GM12865 (cell line): Measurements from ENCODE around the gene TRAPPC2.
"Not testable (repeated sequence)": the region's sequence is repeated elsewhere in the genome, so short reads cannot be mapped to it uniquely, and the experiment has no call there.

ENCODE experiments used
- DNase-seq: peaks from one replicate; pipeline ENCODE4 v3.0.0; 2010; ENCODE audit warnings: low read depth
- H3K4me3 ChIP-seq: 2 replicates; pipeline ENCODE4 v1.5.1; 2011; ENCODE audit warnings: mild to moderate bottlenecking, low read depth, low read length, control low read depth
- TF ChIP-seq, protein P1 (sequence below): IDR thresholded peaks from 2 replicates; pipeline ENCODE4 v1.5.1; 2011; ENCODE audit warnings: low read length, control low read depth, low read depth, inconsistent platforms; ENCODE audit not compliant: insufficient read depth; ENCODE audit errors: missing control alignments

Gene TRAPPC2

DNA sequence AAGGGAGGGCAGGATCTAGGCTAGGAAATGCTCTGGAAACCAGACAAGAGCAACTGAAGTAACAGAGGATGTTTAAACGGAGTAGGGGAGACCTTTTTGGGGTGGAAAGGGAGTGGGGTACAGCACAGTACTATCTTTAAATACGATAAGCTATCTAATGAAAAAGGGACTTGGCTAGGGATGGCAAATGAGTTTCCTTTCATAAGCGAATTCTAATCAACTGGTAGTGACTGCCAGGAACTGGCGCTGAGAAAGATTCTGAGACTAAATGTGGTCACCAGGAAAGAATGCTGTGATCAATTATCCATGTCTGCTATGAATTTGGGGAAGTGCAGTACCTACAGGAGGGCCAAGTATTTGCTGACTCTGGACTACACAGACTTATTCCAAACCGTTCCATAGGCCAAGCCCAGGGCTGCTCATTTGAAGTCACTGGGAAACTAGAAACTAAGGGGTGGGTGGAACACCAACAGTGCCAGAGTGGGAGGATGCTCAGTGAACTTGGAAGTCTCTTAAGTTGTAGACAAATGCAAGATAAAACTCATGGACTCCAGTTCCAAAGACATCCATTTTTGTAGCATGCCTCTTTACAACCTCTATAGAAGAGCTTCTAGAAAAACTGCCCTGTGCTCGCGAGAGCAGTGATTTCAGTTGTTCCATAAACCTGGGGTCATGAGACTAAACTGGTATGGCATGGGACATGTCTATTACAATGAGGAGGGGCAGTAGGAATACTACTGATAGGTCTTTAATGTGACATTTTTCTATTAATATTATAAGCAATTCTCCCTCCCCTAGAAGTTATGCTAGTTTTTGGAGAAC is 2.0 kb downstream of the TRAPPC2 start:
- TF ChIP-seq, protein P1, sequence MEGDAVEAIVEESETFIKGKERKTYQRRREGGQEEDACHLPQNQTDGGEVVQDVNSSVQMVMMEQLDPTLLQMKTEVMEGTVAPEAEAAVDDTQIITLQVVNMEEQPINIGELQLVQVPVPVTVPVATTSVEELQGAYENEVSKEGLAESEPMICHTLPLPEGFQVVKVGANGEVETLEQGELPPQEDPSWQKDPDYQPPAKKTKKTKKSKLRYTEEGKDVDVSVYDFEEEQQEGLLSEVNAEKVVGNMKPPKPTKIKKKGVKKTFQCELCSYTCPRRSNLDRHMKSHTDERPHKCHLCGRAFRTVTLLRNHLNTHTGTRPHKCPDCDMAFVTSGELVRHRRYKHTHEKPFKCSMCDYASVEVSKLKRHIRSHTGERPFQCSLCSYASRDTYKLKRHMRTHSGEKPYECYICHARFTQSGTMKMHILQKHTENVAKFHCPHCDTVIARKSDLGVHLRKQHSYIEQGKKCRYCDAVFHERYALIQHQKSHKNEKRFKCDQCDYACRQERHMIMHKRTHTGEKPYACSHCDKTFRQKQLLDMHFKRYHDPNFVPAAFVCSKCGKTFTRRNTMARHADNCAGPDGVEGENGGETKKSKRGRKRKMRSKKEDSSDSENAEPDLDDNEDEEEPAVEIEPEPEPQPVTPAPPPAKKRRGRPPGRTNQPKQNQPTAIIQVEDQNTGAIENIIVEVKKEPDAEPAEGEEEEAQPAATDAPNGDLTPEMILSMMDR: no peak
- peak overlapping the region; percentile 70 for H3K4me3 ChIP-seq
- no peak for DNase-seq

DNA sequence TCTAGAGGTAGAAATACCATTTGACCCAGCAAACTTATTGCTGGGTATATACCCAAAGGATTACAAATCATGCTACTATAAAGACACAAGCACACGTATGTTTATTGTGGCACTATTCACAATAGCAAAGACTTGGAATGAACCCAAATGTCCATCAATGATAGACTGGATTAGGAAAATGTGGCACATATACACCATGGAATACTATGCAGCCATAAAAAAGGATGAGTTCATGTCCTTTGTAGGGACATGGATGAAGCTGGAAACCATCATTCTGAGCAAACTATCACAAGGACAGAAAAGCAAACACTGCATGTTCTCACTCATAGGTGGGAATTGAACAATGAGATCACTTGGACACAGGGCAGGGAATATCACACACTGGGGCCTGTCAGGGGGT is 3.9 kb downstream of the TRAPPC2 start:
- H3K4me3 ChIP-seq, DNase-seq: not testable (repeated sequence)

DNA sequence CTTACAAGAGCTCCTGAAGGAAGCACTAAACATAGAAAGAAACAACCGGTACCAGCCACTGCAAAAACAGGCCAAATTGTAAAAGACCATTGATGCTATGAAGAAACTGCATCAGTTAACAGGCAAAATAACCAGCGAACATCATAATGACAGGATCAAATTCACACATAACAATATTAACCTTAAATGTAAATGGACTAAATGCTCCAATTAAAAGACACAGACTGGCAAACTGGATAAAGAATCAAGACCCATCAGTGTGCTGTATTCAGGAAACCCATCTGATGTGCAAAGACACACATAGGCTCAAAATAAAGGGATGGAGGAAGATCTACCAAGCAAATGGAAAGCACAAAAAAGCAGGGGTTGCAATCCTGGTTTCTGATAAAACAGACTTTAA is 7.8 kb downstream of the TRAPPC2 start:
- H3K4me3 ChIP-seq, DNase-seq: not testable (repeated sequence)

DNA sequence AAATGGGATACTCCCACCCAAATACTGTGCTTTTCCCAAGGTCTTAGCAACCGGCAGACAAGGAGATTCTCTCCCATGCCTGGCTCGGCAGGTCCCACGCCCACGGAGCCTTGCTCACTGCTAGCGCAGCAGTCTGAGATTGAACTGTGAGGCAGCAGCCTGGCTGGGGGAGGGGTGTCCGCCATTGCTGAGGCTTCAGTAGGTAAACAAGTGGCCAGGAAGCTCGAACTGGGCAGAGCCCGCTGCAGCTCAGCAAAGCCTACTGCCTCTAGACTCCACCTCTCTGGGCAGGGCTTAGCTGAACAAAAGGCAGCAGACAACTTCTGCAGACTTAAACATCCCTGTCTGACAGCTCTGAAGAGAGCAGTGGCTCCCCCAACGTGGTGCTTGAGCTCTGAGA is 9.5 kb downstream of the TRAPPC2 start:
- DNase-seq, H3K4me3 ChIP-seq: not testable (repeated sequence)

DNA sequence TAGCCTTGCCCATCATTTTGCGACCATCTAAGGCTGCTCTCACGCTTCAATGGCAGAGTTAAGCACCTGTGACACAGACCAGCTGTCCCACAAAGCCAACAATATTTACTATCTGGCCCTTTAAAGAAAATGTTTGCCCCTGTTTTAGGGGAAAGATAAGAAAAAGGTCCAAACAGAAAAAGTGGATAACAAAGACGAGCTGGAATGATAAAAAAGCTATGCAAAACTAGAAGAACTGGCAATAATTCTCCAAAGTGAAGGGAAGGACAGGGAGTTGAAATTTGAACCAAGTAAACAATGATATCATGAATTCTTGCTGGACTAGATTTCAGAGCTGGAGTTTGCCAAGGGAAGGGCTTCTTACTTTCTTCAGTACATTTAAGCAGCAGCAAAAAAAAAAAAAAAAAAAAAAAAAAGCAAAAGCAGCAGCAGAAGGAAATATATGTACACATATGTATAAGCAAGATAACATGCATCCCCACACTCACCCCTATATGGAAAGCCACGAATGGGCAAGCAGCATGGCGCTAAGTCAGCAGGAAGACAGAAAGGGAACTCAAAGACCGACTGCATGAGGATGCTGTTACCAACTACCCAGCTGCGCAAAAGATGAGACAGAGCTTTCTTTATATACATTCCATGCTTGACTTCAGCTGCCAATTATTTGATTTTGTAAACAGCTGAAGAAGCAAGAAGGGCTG is 12.5 kb downstream of the TRAPPC2 start:
- DNase-seq: no peak
- TF ChIP-seq, protein P1: no peak
- H3K4me3 ChIP-seq: no peak overlapping the region

DNA sequence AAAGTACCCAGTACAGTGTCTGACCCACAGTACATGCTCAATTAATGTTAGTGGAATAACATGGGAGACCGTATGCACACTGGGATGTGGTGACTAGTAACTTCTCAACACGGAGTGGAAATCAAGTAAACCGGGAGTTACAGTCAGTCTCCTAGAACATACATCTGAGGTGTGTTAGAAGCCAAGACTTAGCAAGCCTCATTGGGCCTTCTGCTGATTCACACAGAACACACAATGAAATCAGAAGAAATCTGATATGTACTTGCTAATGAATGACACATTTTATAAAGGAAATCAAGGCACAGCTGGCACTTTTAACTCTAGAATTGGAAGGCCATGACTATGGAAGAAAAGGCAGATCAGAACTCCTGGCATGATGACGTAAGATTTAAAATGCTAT is 13.0 kb downstream of the TRAPPC2 start:
- DNase-seq: no peak
- H3K4me3 ChIP-seq: no peak overlapping the region
- TF ChIP-seq, protein P1: no peak

DNA sequence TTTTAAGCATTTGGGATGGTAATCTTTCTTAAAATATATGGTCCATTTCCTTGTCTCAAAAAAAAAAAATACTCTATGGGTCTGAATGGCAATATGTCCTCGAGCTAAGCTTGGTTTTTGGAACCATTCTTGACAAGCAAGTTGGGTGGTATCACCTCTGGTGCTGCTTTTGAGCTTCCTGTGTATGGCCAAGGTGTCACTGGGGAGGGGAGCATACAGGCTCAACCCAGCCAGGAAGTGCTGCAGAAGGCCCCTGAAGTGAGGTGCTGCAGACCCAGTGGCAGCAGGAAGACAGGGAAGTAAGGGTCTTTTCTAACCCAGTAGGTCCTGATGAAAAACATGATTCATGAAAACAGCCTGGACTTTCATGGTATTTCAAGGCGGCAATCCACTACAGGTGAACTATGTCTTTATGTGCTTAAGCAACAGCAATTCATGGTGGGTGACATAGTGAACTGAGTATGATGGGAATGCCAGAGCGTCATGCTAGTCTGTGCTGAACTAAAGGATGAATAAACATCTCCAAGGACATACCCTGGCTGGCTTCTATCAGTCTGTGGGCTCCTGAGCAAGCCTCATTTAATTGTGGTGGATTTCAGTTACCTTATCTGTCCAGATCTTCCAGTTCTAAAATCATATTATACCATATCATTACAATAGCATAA is 15.1 kb downstream of the TRAPPC2 start:
- DNase-seq: no peak
- H3K4me3 ChIP-seq: no peak overlapping the region
- TF ChIP-seq, protein P1: no peak

DNA sequence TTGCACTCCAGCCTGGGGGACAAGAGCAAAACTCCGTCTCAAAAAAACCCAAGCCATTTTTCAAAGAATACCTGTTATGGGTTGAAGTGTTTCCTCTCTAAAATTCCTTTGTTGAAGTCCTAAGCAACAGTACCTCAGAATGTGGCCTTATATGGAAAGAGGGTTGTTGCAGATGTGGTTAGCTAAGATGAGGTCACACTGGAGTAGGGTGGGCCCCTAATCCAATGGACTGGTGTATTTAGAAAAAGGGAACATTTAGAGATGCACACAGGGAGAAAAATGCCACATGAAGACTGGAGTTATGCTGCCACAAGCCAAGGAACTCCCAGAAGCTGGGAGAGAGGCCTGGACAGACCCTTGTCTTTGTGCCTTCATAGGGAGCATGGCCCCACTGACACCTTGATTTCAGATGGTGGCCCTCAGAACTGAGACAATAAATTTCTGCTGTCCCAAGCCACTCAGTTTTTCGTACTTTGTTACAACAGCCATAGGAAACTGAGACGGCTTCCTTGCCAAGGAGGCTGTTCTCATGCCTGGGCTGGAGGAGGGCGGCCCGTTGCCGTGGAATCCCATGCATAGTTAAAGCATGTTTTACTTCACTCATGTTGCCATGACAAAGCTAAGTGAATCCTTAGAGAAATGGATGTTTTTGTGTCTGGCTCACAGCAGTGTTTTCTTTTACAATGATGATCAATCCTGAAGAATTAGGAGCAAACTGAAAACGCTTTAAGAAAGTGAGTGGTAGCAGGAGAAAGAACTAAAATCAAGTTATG is 16.5 kb downstream of the TRAPPC2 start:
- TF ChIP-seq, protein P1: no peak
- DNase-seq: no peak
- H3K4me3 ChIP-seq: no peak overlapping the region
